GM12878 (cell line): ENCODE measurements around the gene RALGAPA2. TPM values are rescaled to one million over a fixed set of nuclear protein-coding genes. Genes with fewer than 3 reads are reported as not detected.

Source experiments
- ATAC-seq: fragments of 200-7000 bp; cut with Tn5 transposase; 3 replicates; pipeline ENCODE4 v1.9.1; 2020; ENCODE audit warnings: mild to moderate bottlenecking, moderate library complexity
- BruUV-seq: library from RNA; stranded (reverse); fragments of 400-500 nt; replicated peaks from 2 replicates; lab custom pipeline; 2021; lab: Mats Ljungman, UMichigan
- CTCF ChIA-PET: fragments of 300-600 bp; sonication (Branson Sonifier 250); formaldehyde crosslinking; extraction: SDS; loops from one replicate; lab custom pipeline; 2021; ENCODE audit warnings: inconsistent platforms; lab: Yijun Ruan, JAX
- POLR2A ChIA-PET: fragments of 350-600 bp; formaldehyde crosslinking; extraction: SDS; loops from one replicate; lab custom pipeline; 2021; ENCODE audit warnings: inconsistent platforms; lab: Charles Lee
- RAD21 ChIA-PET: fragments of 300-600 bp; sonication (Branson Sonifier 250); formaldehyde crosslinking; loops from one replicate; lab custom pipeline; 2023; ENCODE audit warnings: antibody characterized with exemption; ENCODE audit not compliant: unreplicated experiment; lab: Charles Lee
- SMC1A ChIA-PET: fragments of 300-600 bp; sonication (Branson Sonifier 250); formaldehyde crosslinking; loops from one replicate; lab custom pipeline; 2023; ENCODE audit not compliant: unreplicated experiment, uncharacterized antibody; lab: Charles Lee
- DNase-seq: peaks from one replicate; pipeline ENCODE4 v3.0.0-alpha.2; 2011; ENCODE audit warnings: low read depth, low spot score
- FAIRE-seq: peaks from 3 replicates; lab custom pipeline; 2011; peaks lifted over from hg19 to GRCh38; lab: Jason Lieb, UNC
- H2AFZ ChIP-seq: 2 replicates; pipeline ENCODE4 v1.6.0; 2011; ENCODE audit warnings: low read depth, low read length, control low read depth; ENCODE audit not compliant: control insufficient read depth
- H3K27ac ChIP-seq: 2 replicates; pipeline ENCODE4 v1.5.1; 2011; ENCODE audit warnings: control low read depth; ENCODE audit not compliant: control insufficient read depth, insufficient read depth
- H3K27me3 ChIP-seq, 2 experiments: replicated peaks in 1 of 2; 2 replicates each; pipeline versions ENCODE4 v1.6.0 to v1.6.1; 2011; ENCODE audit warnings: low read length in 1 of 2; ENCODE audit not compliant: control insufficient read depth in 2 of 2, insufficient read depth in 2 of 2
- H3K36me3 ChIP-seq, 2 experiments: 2 replicates each; pipeline ENCODE4 v1.5.1; 2011; ENCODE audit warnings: low read length in 1 of 2; ENCODE audit not compliant: control insufficient read depth in 2 of 2, insufficient read depth in 2 of 2
- H3K4me1 ChIP-seq: 2 replicates; pipeline ENCODE4 v1.6.1; 2011; ENCODE audit warnings: mild to moderate bottlenecking, low read length, moderate library complexity, mixed read lengths; ENCODE audit not compliant: control insufficient read depth, insufficient read depth
- H3K4me2 ChIP-seq: 2 replicates; pipeline ENCODE4 v1.6.0; 2011; ENCODE audit warnings: control low read depth; ENCODE audit not compliant: control insufficient read depth, insufficient read depth
- H3K4me3 ChIP-seq: fragments of 200-600 bp; sonication (generic); 2 replicates; pipeline ENCODE4 v1.5.1; 2016
- H3K79me2 ChIP-seq: 2 replicates; pipeline ENCODE4 v1.6.0; 2011; ENCODE audit warnings: low read length; ENCODE audit not compliant: control insufficient read depth, insufficient read depth
- H3K9ac ChIP-seq: 2 replicates; pipeline ENCODE4 v1.8.0; 2011; ENCODE audit warnings: low read length, control low read depth, mixed read lengths; ENCODE audit not compliant: control insufficient read depth, insufficient read depth
- H3K9me3 ChIP-seq: replicated peaks from 3 replicates; pipeline ENCODE4 v1.5.1; 2011; ENCODE audit warnings: mild to moderate bottlenecking, low read length; ENCODE audit not compliant: control insufficient read depth, insufficient read depth
- H4K20me1 ChIP-seq: 2 replicates; pipeline ENCODE4 v1.6.0; 2011; ENCODE audit not compliant: control insufficient read depth, insufficient read depth
- BHLHE40 ChIP-seq, 2 experiments: fragments of 450-650 bp in 1 of 2; IDR thresholded peaks; 2 replicates each; pipeline ENCODE4 v1.6.1; 2011 to 2017; ENCODE audit warnings: low read depth in 2 of 2, borderline replicate concordance in 1 of 2, improper control_type of control experiment in 1 of 2, low read length in 1 of 2, mild to moderate bottlenecking in 1 of 2
- BMI1 ChIP-seq: fragments of 450-650 bp; IDR thresholded peaks from 2 replicates; pipeline ENCODE4 v1.6.1; 2016; ENCODE audit warnings: mild to moderate bottlenecking, moderate library complexity, borderline replicate concordance
- MTA2 ChIP-seq: fragments of 450-650 bp; IDR thresholded peaks from 2 replicates; pipeline ENCODE4 v1.6.1; 2016; ENCODE audit warnings: low read depth, mild to moderate bottlenecking, moderate library complexity
- WGBS: methylation state at CpG from one replicate; pipeline ENCODE4 v1.1.6; 2016; ENCODE audit warnings: low lambda C conversion rate; ENCODE audit not compliant: insufficient replicate concordance, insufficient coverage; ENCODE audit errors: missing lambda C conversion rate; 5-methylcytosine and 5-hydroxymethylcytosine counted together
- in situ Hi-C: fragments of 300-500 bp; cut with MboI; formaldehyde crosslinking; loops from 9 replicates; pipeline ENCODE4 v1.14.3; 2018; ENCODE audit warnings: mixed read lengths
- intact Hi-C: fragments of 100-400 bp; cut with micrococcal nuclease; formaldehyde crosslinking; loops from one replicate; pipeline ENCODE4 v1.14.2; 2022; ENCODE audit not compliant: unreplicated experiment
- polyA plus RNA-seq, 11 experiments: library from polyadenylated mRNA; depleted of rRNA in 4 of 11; unstranded in 6 of 11; stranded (reverse) in 5 of 11; fragments of >200 nt; fragmentation: Nextera tagmentation in 4 of 11; fragmentation: Illumina TruSeq in 1 of 11; extraction: Ambion mirVana in 4 of 11; extraction: Trizol in 1 of 11; gene quantifications; 1 replicate in 1 of 11; 2 replicates in 10 of 11; pipeline versions ENCODE4 v1.2.1 to v1.2.3, GENCODE V29; 2011 to 2016; ENCODE audit warnings: inconsistent platforms in 2 of 11, missing spikeins in 2 of 11, low read depth in 1 of 11
- total RNA-seq, 4 experiments: library from RNA; depleted of rRNA in 3 of 4; stranded (reverse); fragments of >200 nt in 3 of 4; fragmentation: Illumina TruSeq in 1 of 4; extraction: Trizol in 1 of 4; gene quantifications; 2 replicates each; pipeline versions ENCODE4 v1.2.1 to v1.2.3, GENCODE V29; 2013 to 2021
- TF ChIP-seq, protein P1 (sequence below): fragments of 450-650 bp; IDR thresholded peaks from 2 replicates; pipeline ENCODE4 v1.6.1; 2017; ENCODE audit warnings: mild to moderate bottlenecking, moderate library complexity

The RALGAPA2 gene
- total and polyA plus RNA-seq, 10 of the 15 experiments (the other 5 are each of a cell fraction or from before 2014, with no cell fraction given), result 2.9 to 29.4 (median 19.6) TPM

DNA sequence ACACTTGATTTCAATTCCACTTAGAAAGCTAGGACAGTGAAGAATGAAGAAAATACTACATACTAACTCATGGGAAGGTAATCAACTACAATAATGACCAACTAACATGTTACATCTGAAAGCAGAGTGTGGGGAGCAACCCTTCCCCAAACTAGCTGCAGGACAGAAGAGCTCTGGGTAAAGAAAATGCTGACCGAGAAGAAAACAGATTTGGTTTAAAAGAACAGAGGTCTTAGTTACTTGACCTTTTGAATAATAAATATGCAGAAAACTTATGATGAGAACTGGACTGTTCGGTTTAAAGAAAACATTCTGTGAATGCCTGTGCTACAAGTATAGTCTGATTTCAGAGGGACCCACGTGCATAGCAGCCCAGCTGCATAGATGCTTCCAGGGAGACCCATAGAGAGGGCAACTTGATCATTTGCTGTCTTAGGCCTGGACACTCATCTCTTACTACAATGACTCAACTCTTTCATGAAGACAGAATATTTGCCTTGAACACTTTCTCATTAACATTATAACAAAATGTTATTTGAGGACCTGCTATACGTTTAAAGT lies 53.5 kb downstream of the RALGAPA2 start:
- RAD21 ChIA-PET, result interaction anchor here (1.4 kb wide), 1 partner anchor 10 kb away, joined by 3 read pairs; no protein-coding TSS in a partner anchor
- intact Hi-C loops (no loop called here), in situ Hi-C loops (no loop called here)
- POLR2A ChIA-PET, result no interaction called here
- Histone ChIP-seq H3K79me2 (no peaks in the 10 kb centered on the region), H3K27ac (no peak overlapping the region), H3K9ac (no peak overlapping the region), H3K27me3 (no peaks in the 10 kb centered on the region), H3K9me3 (no peaks in the 10 kb centered on the region), H3K36me3 (peaks cover 0 to 4% of the 10 kb centered on the region in 2 experiments; a peak in 1 of 4 replicates), H3K4me3 (no peak overlapping the region), H3K4me2 (no peak overlapping the region), H2AFZ (no peak overlapping the region), H3K4me1 (no peaks in the 10 kb centered on the region), H4K20me1 (no peaks in the 10 kb centered on the region)
- CTCF ChIA-PET, result interaction anchor here (0.6 to 6.9 kb wide), 4 partner anchors 65 to 201 kb away, joined by 3 to 113 read pairs (median 4); no protein-coding TSS in a partner anchor
- 50% methylated on average over 4 of the region's 4 CpGs for WGBS
- SMC1A ChIA-PET, result interaction anchor here (0.6 to 2.2 kb wide), 12 partner anchors 10 to 167 kb away, joined by 3 to 8 read pairs (median 3); no protein-coding TSS in a partner anchor
- no TSS peak for BruUV-seq
- FAIRE-seq (no peak), ATAC-seq (no peak), DNase-seq (no peak)
- TF ChIP-seq, protein P1, sequence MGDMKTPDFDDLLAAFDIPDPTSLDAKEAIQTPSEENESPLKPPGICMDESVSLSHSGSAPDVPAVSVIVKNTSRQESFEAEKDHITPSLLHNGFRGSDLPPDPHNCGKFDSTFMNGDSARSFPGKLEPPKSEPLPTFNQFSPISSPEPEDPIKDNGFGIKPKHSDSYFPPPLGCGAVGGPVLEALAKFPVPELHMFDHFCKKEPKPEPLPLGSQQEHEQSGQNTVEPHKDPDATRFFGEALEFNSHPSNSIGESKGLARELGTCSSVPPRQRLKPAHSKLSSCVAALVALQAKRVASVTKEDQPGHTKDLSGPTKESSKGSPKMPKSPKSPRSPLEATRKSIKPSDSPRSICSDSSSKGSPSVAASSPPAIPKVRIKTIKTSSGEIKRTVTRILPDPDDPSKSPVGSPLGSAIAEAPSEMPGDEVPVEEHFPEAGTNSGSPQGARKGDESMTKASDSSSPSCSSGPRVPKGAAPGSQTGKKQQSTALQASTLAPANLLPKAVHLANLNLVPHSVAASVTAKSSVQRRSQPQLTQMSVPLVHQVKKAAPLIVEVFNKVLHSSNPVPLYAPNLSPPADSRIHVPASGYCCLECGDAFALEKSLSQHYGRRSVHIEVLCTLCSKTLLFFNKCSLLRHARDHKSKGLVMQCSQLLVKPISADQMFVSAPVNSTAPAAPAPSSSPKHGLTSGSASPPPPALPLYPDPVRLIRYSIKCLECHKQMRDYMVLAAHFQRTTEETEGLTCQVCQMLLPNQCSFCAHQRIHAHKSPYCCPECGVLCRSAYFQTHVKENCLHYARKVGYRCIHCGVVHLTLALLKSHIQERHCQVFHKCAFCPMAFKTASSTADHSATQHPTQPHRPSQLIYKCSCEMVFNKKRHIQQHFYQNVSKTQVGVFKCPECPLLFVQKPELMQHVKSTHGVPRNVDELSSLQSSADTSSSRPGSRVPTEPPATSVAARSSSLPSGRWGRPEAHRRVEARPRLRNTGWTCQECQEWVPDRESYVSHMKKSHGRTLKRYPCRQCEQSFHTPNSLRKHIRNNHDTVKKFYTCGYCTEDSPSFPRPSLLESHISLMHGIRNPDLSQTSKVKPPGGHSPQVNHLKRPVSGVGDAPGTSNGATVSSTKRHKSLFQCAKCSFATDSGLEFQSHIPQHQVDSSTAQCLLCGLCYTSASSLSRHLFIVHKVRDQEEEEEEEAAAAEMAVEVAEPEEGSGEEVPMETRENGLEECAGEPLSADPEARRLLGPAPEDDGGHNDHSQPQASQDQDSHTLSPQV, result no peak
- TF ChIP-seq BMI1, result no peak
- no peak for TF ChIP-seq MTA2
- TF ChIP-seq BHLHE40 (IDR thresholded peaks at IDR 0.05; ENCODE audit: borderline replicate concordance in 1 of 2, low read depth in 2 of 2, low read length in 1 of 2), result no peak
